ENCODE measurements around the gene PARN.
"Not testable (repeated sequence)": the region's sequence is repeated elsewhere in the genome, so short reads cannot be mapped to it uniquely, and the experiment has no call there.

Gene PARN

GRCh38 chr16:14602443-14602963, 27.6 kb downstream of the PARN start:
- no peak for TF ChIP-seq RARB (CRISPR knock-in tag; IDR thresholded peaks at IDR 0.05)
- no peak for TF ChIP-seq SNAI2 (CRISPR knock-in tag; IDR thresholded peaks at IDR 0.05)
- TF ChIP-seq ZNF565 (CRISPR knock-in tag; conservative IDR thresholded peaks at IDR 0.05; ENCODE audit: low read depth): no peak
- TF ChIP-seq ZNF70 (CRISPR knock-in tag; IDR thresholded peaks at IDR 0.05): no peak
- TF ChIP-seq PPARA (CRISPR knock-in tag; IDR thresholded peaks at IDR 0.05; ENCODE audit: borderline replicate concordance): no peak
- TF ChIP-seq ZNF8 (CRISPR knock-in tag; IDR thresholded peaks at IDR 0.05): no peak
- TF ChIP-seq ARNTL (CRISPR knock-in tag; IDR thresholded peaks at IDR 0.05; ENCODE audit: borderline replicate concordance, low read depth): no peak
- TF ChIP-seq CREB5 (CRISPR knock-in tag; IDR thresholded peaks at IDR 0.05; ENCODE audit: low read depth): no peak
- no peak for TF ChIP-seq TSHZ2 (CRISPR knock-in tag; IDR thresholded peaks at IDR 0.05)
- TF ChIP-seq OSR1 (CRISPR knock-in tag; IDR thresholded peaks at IDR 0.05): no peak
- TF ChIP-seq ESRRG (CRISPR knock-in tag; IDR thresholded peaks at IDR 0.05): no peak
- no peak for TF ChIP-seq TOX (CRISPR knock-in tag; IDR thresholded peaks at IDR 0.05; ENCODE audit: borderline replicate concordance)
- TF ChIP-seq ZC3H10 (CRISPR knock-in tag; IDR thresholded peaks at IDR 0.05): no peak
- ATAC-seq: no peak

- peak; percentile 42; the same call in 1 of the 3 replicates for ATAC-seq
- no peak for TF ChIP-seq CREB5 (CRISPR knock-in tag; IDR thresholded peaks at IDR 0.05; ENCODE audit: low read depth)
- no peak for TF ChIP-seq ZFP30 (CRISPR knock-in tag; IDR thresholded peaks at IDR 0.05)
- TF ChIP-seq ZFP3 (CRISPR knock-in tag; IDR thresholded peaks at IDR 0.05): no peak
- no peak for TF ChIP-seq RARB (CRISPR knock-in tag; IDR thresholded peaks at IDR 0.05)
- TF ChIP-seq ZNF565 (CRISPR knock-in tag; conservative IDR thresholded peaks at IDR 0.05; ENCODE audit: low read depth): no peak
Measured at GRCh38 chr16:14600164-14600563, 29.9 kb downstream of the PARN start.

DNA sequence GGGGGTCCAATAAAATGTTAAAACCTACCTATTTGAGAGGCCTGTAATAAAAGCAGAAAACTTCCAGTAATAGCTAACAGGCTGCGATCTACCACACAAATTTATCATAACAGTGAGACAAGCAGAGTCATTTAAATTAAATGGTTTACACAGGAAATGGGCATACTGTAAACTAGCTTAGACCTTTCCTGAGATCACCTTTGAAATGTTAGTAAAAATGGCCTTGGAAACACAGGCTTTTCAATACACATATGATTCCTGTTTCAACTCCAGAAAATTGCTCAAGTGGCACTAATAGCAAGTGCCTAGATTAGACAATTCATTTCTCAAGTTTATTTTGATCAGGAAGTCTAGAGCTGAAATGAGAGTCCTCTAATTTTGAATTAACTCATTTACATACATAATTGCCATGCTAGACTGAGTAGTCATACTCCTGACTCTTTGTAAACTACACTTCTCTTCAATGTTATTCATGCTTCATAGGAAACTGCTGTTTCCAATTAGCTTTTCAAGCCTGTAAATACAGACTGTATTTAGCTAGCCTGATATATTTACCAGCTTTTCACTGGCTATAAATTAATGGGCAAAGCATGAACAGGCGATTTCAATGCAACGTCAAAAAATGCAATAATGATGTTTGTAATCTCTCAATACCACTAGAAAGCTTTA, 43.3 kb downstream of the PARN start:
- TF ChIP-seq ZNF70 (CRISPR knock-in tag; IDR thresholded peaks at IDR 0.05) (peak; percentile 70), CSDC2 (CRISPR knock-in tag; IDR thresholded peaks at IDR 0.05) (no peak), ZFP3 (CRISPR knock-in tag; IDR thresholded peaks at IDR 0.05) (no peak), TOX (CRISPR knock-in tag; IDR thresholded peaks at IDR 0.05; ENCODE audit: borderline replicate concordance) (no peak), TCF4 (CRISPR knock-in tag; IDR thresholded peaks at IDR 0.05; ENCODE audit: borderline replicate concordance) (no peak), SNAI2 (CRISPR knock-in tag; IDR thresholded peaks at IDR 0.05) (no peak)
- ATAC-seq: no peak

DNA sequence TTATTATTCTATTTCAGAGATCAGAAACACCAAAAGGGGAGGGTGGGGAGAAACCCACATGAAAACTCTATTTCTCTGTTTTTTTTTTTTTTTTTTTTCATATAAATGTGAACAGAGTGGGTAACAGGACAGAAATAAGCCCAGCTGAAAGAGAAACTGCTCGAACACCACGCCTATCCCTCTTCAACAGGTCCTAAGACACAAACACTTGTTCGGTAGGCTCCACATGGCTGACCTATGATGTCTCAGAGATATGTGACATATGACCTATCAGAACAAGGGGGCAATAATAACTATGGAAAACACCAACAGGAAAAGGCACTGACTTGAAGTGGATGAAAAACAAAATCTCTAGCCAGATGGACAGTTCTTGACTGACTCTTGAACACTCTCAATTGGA, 44.8 kb downstream of the PARN start:
- TF ChIP-seq ISL1 (CRISPR knock-in tag; IDR thresholded peaks at IDR 0.05) (no peak), TSHZ2 (CRISPR knock-in tag; IDR thresholded peaks at IDR 0.05) (no peak), TOX (CRISPR knock-in tag; IDR thresholded peaks at IDR 0.05; ENCODE audit: borderline replicate concordance) (no peak), ZNF565 (CRISPR knock-in tag; conservative IDR thresholded peaks at IDR 0.05; ENCODE audit: low read depth) (no peak), PPARA (CRISPR knock-in tag; IDR thresholded peaks at IDR 0.05; ENCODE audit: borderline replicate concordance) (no peak), ZNF70 (CRISPR knock-in tag; IDR thresholded peaks at IDR 0.05) (no peak), ZC3H10 (CRISPR knock-in tag; IDR thresholded peaks at IDR 0.05) (no peak), GLIS3 (CRISPR knock-in tag; IDR thresholded peaks at IDR 0.05) (no peak)
- TF ChIP-seq, protein P1, sequence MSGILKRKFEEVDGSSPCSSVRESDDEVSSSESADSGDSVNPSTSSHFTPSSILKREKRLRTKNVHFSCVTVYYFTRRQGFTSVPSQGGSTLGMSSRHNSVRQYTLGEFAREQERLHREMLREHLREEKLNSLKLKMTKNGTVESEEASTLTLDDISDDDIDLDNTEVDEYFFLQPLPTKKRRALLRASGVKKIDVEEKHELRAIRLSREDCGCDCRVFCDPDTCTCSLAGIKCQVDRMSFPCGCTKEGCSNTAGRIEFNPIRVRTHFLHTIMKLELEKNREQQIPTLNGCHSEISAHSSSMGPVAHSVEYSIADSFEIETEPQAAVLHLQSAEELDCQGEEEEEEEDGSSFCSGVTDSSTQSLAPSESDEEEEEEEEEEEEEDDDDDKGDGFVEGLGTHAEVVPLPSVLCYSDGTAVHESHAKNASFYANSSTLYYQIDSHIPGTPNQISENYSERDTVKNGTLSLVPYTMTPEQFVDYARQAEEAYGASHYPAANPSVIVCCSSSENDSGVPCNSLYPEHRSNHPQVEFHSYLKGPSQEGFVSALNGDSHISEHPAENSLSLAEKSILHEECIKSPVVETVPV (CRISPR knock-in tag; IDR thresholded peaks at IDR 0.05): no peak
- no peak for ATAC-seq

- not testable (repeated sequence) for ATAC-seq
Measured at GRCh38 chr16:14580926-14581325, 49.1 kb downstream of the PARN start.

Data from SK-N-SH treated with all-trans-retinoic acid at 6 μM for 48 hours (cell line).